ENCODE data around the gene QKI. TPM values are rescaled to one million over a fixed set of nuclear protein-coding genes. Genes with fewer than 3 reads are reported as not detected.

Gene QKI
- total and polyA plus RNA-seq, 2 donors (not counting 3 experiments of a cell fraction or from before 2014, with no cell fraction given), result 178 to 232 TPM

DNA sequence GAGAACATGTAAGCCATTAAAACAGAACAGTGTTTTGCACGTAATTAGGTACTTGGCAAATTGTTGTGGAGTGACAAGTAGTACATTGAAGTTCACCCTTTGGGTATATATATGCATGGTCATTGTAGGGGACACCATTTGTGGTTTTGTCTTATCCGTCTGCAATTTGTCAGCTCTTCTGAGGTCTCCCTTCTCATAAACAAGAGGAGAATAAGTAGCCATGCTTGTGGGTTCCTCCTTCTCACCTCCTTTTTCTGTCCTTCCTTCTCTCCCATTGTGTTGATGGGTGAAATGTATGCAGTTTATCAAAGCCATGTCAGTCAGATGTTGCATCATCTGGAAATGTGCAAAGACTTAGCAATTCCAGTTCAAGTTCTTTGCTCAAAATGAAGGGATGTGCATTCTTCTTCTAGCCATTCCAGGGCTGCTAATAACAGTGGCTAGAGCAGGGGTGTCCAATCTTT lies 70.9 kb downstream of the QKI start:
- no peak for DNase-seq (ENCODE audit: low read depth, low spot score)

More for the DNA sequence above, 70.9 kb downstream of the QKI start:
- Histone ChIP-seq H3K9me1 (replicated peaks; ENCODE audit: control insufficient read depth, extremely low read depth, insufficient read depth, low read length) (no peaks in the 10 kb centered on the region), H3K4me1 (ENCODE audit: control insufficient read depth, extremely low read depth, insufficient read depth, low read length) (peaks cover under 1% of the 10 kb centered on the region), H3K27me3 (ENCODE audit: control insufficient read depth in 2 of 2, insufficient read depth in 2 of 2, low read length in 2 of 2) (no peaks in the 10 kb centered on the region), H3K27ac (ENCODE audit: insufficient read depth, low read depth, low read length) (no peak overlapping the region), H3K4me3 (replicated peaks in 1 of 3; ENCODE audit: insufficient read depth in 1 of 3, low read depth in 1 of 3, low read length in 3 of 3) (no peak overlapping the region), H3K79me2 (ENCODE audit: control insufficient read depth, insufficient read depth, low read length) (peaks cover 99% of the 10 kb centered on the region), H4K20me1 (replicated peaks; ENCODE audit: control insufficient read depth, extremely low read depth, insufficient read depth, low read length) (peaks cover 29% of the 10 kb centered on the region), H3K36me3 (ENCODE audit: control insufficient read depth in 2 of 2, extremely low read depth in 1 of 2, insufficient read depth in 2 of 2, low read length in 2 of 2) (no peaks in the 10 kb centered on the region), H3K4me2 (ENCODE audit: insufficient read depth, low read length) (no peak overlapping the region), H2AFZ (ENCODE audit: low read depth, low read length) (no peak overlapping the region), H3K9ac (replicated peaks; ENCODE audit: extremely low read depth, insufficient read depth, low read length) (no peak overlapping the region), H3K9me3 (replicated peaks; ENCODE audit: control insufficient read depth, insufficient read depth, low read length) (no peaks in the 10 kb centered on the region)
- CTCF ChIA-PET, result no interaction called here
- BruUV-seq (replicated peaks), result no TSS peak
- no peak for TF ChIP-seq MYC (IDR thresholded peaks at IDR 0.05; ENCODE audit: low read depth, low read length)
- no peak for TF ChIP-seq JUN (IDR thresholded peaks at IDR 0.05; ENCODE audit: borderline replicate concordance, insufficient read depth, insufficient read length, low read depth)
- no peak for TF ChIP-seq GATA2 (IDR thresholded peaks at IDR 0.05; ENCODE audit: insufficient read depth, insufficient read length, low read depth, low read length)
- TF ChIP-seq EZH2 (IDR thresholded peaks at IDR 0.05; ENCODE audit: borderline replicate concordance, low read depth, low read length, severe bottlenecking), result no peak
- TF ChIP-seq, protein P1, sequence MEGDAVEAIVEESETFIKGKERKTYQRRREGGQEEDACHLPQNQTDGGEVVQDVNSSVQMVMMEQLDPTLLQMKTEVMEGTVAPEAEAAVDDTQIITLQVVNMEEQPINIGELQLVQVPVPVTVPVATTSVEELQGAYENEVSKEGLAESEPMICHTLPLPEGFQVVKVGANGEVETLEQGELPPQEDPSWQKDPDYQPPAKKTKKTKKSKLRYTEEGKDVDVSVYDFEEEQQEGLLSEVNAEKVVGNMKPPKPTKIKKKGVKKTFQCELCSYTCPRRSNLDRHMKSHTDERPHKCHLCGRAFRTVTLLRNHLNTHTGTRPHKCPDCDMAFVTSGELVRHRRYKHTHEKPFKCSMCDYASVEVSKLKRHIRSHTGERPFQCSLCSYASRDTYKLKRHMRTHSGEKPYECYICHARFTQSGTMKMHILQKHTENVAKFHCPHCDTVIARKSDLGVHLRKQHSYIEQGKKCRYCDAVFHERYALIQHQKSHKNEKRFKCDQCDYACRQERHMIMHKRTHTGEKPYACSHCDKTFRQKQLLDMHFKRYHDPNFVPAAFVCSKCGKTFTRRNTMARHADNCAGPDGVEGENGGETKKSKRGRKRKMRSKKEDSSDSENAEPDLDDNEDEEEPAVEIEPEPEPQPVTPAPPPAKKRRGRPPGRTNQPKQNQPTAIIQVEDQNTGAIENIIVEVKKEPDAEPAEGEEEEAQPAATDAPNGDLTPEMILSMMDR (IDR thresholded peaks at IDR 0.05; ENCODE audit: extremely low read depth in 1 of 2, insufficient read depth in 1 of 2, low read depth in 1 of 2, low read length in 2 of 2), result no peak
- TF ChIP-seq, protein P2, sequence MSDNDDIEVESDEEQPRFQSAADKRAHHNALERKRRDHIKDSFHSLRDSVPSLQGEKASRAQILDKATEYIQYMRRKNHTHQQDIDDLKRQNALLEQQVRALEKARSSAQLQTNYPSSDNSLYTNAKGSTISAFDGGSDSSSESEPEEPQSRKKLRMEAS (IDR thresholded peaks at IDR 0.05; ENCODE audit: insufficient read depth, insufficient read length), result no peak
- TF ChIP-seq POLR2AphosphoS5 (IDR thresholded peaks at IDR 0.05; ENCODE audit: insufficient read depth, low read depth, low read length), result no peak
- no peak for TF ChIP-seq POLR2A (IDR thresholded peaks at IDR 0.05; ENCODE audit: low read depth, low read length)
- no peak for TF ChIP-seq FOS (IDR thresholded peaks at IDR 0.05; ENCODE audit: borderline replicate concordance, insufficient read depth, low read length)
- FAIRE-seq, result no peak
- dilution Hi-C loops (cut with MboI; ENCODE audit: extremely low pct_ligation_motif_present, low sequenced_read_pairs) (no loop called here), intact Hi-C loops (cut with micrococcal nuclease) (no loop called here)
- POLR2A ChIA-PET, result no interaction called here

Data from endothelial cell of umbilical vein (primary cell).